Keratinocyte (primary cell): ENCODE measurements around the gene SLC20A1.

Experiments used
- EZH2 ChIP-seq: IDR thresholded peaks from one replicate; pipeline ENCODE4 v1.6.1; 2012; ENCODE audit warnings: inconsistent platforms, mild to moderate bottlenecking, low read length, moderate library complexity
- TF ChIP-seq, protein P1 (sequence below), 3 experiments: IDR thresholded peaks in 1 of 3; conservative IDR thresholded peaks in 1 of 3; optimal IDR thresholded peaks in 1 of 3; 2 replicates in 2 of 3; 3 replicates in 1 of 3; pipeline versions ENCODE3 to v1.5.1; 2011; ENCODE audit warnings: low read length in 3 of 3, mild to moderate bottlenecking in 3 of 3, moderate library complexity in 2 of 3, control low read depth in 1 of 3, inconsistent platforms in 1 of 3; ENCODE audit not compliant: insufficient read depth in 2 of 3; ENCODE audit errors: extremely low read depth in 1 of 3

DNA sequence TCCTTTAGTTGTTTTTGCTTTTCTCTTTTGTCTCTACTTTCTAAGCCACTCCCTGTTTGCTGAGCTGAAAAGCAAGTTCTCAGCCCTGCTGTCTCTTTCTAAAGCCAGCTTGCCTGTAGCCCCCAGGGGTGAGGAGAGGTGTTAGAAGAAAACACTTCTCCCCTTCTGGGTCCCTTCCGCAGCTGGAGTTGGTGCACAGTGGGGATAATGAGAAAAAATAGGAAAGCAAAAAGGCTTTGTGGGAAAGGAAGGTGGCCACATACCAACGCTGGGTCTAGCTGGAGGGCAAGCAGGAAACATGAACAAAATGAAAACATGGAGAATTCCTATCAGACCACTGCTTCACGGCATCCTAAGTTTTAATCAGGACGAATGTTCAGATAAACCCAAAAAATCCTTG lies 15.5 kb upstream of the SLC20A1 start:
- TF ChIP-seq, protein P1, sequence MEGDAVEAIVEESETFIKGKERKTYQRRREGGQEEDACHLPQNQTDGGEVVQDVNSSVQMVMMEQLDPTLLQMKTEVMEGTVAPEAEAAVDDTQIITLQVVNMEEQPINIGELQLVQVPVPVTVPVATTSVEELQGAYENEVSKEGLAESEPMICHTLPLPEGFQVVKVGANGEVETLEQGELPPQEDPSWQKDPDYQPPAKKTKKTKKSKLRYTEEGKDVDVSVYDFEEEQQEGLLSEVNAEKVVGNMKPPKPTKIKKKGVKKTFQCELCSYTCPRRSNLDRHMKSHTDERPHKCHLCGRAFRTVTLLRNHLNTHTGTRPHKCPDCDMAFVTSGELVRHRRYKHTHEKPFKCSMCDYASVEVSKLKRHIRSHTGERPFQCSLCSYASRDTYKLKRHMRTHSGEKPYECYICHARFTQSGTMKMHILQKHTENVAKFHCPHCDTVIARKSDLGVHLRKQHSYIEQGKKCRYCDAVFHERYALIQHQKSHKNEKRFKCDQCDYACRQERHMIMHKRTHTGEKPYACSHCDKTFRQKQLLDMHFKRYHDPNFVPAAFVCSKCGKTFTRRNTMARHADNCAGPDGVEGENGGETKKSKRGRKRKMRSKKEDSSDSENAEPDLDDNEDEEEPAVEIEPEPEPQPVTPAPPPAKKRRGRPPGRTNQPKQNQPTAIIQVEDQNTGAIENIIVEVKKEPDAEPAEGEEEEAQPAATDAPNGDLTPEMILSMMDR (optimal IDR thresholded peaks at IDR 0.05 in 1 of 3, IDR thresholded peaks at IDR 0.05 in 1 of 3, conservative IDR thresholded peaks at IDR 0.05 in 1 of 3; ENCODE audit: extremely low read depth in 1 of 3, insufficient read depth in 2 of 3, low read length in 3 of 3): no peak
- TF ChIP-seq EZH2: no peak
